Right atrium auricular region (tissue), 2 donors: ENCODE measurements around the gene FREM3. TPM values are rescaled to one million over a fixed set of nuclear protein-coding genes. Genes with fewer than 3 reads are reported as not detected.

Source experiments
- DNase-seq: peaks from one replicate; pipeline ENCODE4 v3.0.0-alpha.2; 2019; ENCODE audit warnings: low spot score
- H3K27ac ChIP-seq, 2 donors: fragments of 200-600 bp; sonication (generic); 1 replicate in 1 of 2; 2 replicates in 1 of 2; pipeline ENCODE4 v1.5.1; 2016 to 2019
- H3K27me3 ChIP-seq, 2 donors: fragments of 200-600 bp; sonication (generic); one replicate each; pipeline versions ENCODE4 v1.5.1 to v1.6.0; 2017 to 2019
- H3K36me3 ChIP-seq: fragments of 200-600 bp; sonication (generic); one replicate; pipeline ENCODE4 v1.5.1; 2016
- H3K4me1 ChIP-seq, 2 donors: fragments of 200-600 bp; sonication (generic); one replicate each; pipeline versions ENCODE4 v1.5.1 to v1.6.0; 2017 to 2019
- H3K4me3 ChIP-seq, 2 donors: fragments of 200-600 bp; sonication (generic); 1 replicate in 1 of 2; 2 replicates in 1 of 2; pipeline ENCODE4 v1.5.1; 2017 to 2019; ENCODE audit warnings: mild to moderate bottlenecking in 1 of 2, moderate library complexity in 1 of 2
- H3K9me3 ChIP-seq, 2 donors: fragments of 200-600 bp; sonication (generic); one replicate each; pipeline ENCODE4 v1.5.1; 2019
- total RNA-seq, 2 donors: library from RNA; depleted of rRNA; stranded (reverse); fragments of >200 nt; gene quantifications; one replicate each; pipeline ENCODE4 v1.1.0, GENCODE V29; 2016
- TF ChIP-seq, protein P1 (sequence below), 2 donors: fragments of 200-600 bp; sonication (generic); IDR thresholded peaks; one replicate each; pipeline ENCODE4 v1.5.1; 2019; ENCODE audit warnings: antibody characterized with exemption in 2 of 2

FREM3 gene
- total RNA-seq, 2 donors from 2014 or later = 0.04 TPM; not detected in 1

DNA sequence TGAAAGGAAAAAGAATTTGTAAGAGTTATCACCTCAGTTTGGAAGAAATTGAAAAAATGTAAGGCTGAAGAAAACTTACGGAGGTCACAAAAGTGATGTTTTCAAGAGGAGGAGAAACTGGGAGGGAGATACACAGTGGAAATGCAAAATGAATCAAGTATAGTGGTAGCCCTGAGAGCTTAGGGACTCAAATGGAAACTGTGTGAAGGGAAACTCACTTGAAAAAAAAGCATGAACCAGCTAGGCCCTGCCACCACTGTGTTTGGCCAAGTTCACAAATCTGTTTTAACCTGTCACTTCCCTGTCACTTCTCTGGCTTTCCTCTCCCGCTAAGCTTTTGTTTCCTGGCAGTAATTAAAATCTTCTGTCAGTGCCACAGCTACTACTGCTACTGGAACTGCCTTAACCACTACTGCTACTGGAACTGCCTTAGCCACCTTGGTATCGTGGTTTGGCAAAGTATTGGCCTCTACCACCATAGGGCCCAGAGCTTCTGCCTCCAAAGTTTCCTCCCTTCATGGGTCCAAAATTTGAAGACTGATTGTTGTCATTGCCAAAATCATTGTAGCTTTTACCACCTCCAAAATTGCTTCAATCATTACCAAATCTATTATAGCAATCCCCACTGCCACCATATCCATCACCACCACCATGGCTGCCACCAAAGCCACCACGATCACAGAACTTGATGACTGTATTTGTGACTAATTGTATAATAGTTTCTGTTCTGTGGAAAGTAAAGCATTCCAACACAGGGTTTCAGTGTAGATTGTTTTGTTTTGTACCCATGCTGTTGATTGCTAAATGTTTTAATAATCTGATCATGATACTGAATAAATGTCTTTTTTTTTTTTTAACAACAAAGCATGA is 145.5 kb downstream of the FREM3 start:
- H3K4me1 ChIP-seq = no peaks in the 10 kb centered on the region
- no peak overlapping the region for H3K4me3 ChIP-seq
- TF ChIP-seq, protein P1, sequence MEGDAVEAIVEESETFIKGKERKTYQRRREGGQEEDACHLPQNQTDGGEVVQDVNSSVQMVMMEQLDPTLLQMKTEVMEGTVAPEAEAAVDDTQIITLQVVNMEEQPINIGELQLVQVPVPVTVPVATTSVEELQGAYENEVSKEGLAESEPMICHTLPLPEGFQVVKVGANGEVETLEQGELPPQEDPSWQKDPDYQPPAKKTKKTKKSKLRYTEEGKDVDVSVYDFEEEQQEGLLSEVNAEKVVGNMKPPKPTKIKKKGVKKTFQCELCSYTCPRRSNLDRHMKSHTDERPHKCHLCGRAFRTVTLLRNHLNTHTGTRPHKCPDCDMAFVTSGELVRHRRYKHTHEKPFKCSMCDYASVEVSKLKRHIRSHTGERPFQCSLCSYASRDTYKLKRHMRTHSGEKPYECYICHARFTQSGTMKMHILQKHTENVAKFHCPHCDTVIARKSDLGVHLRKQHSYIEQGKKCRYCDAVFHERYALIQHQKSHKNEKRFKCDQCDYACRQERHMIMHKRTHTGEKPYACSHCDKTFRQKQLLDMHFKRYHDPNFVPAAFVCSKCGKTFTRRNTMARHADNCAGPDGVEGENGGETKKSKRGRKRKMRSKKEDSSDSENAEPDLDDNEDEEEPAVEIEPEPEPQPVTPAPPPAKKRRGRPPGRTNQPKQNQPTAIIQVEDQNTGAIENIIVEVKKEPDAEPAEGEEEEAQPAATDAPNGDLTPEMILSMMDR (IDR thresholded peaks at IDR 0.05) = no peak
- no peaks in the 10 kb centered on the region for H3K27me3 ChIP-seq
- H3K36me3 ChIP-seq = peaks cover 32% of the 10 kb centered on the region
- no peak for DNase-seq
- H3K9me3 ChIP-seq = no peaks in the 10 kb centered on the region
- no peak overlapping the region for H3K27ac ChIP-seq

DNA sequence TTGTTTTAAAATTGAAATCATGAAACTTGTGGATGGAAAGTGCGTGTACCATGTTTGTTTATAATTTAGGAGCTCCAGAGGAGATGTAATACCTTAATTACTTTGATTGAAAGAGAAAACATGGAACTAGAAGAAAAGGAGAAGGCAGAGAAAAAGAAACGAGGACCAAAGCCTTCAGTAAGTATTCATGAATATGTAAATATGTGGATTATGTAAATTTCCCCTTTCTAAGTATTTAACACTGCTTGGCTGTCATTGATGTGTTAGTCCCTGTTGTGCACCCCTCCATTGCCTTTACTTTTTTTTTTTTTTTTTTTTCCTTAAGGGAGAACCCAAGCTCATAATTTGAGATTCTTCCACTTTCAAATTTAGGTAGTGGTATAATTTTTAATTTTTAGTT is 150.5 kb downstream of the FREM3 start:
- peaks cover 80% of the 10 kb centered on the region for H3K36me3 ChIP-seq
- H3K9me3 ChIP-seq = no peaks in the 10 kb centered on the region
- H3K4me1 ChIP-seq = no peaks in the 10 kb centered on the region
- H3K27me3 ChIP-seq = no peaks in the 10 kb centered on the region
- H3K27ac ChIP-seq = no peak overlapping the region
- DNase-seq = no peak
- TF ChIP-seq, protein P1 (IDR thresholded peaks at IDR 0.05) = no peak
- H3K4me3 ChIP-seq = no peak overlapping the region

DNA sequence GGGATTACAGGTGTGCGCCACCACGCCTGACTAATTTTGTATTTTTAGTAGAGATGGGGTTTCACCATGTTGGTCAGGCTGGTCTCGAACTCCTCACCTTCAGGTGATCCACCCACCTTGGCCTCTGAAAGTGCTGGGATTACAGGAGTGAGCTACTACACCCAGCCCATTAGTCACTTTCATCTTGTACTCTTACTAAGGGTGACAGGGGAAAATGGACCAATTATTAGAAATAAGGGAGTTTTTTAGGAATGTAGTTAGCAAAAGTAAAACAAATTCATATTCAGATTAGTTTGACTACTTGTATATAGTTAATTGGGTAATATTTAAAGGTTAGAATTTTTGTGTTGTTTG is 160.8 kb downstream of the FREM3 start:
- TF ChIP-seq, protein P1 (IDR thresholded peaks at IDR 0.05) = no peak
- Histone ChIP-seq H3K27ac (no peak overlapping the region), H3K4me1 (no peaks in the 10 kb centered on the region), H3K9me3 (no peaks in the 10 kb centered on the region), H3K27me3 (no peaks in the 10 kb centered on the region), H3K36me3 (peaks cover 92% of the 10 kb centered on the region), H3K4me3 (no peak overlapping the region)
- no peak for DNase-seq

DNA sequence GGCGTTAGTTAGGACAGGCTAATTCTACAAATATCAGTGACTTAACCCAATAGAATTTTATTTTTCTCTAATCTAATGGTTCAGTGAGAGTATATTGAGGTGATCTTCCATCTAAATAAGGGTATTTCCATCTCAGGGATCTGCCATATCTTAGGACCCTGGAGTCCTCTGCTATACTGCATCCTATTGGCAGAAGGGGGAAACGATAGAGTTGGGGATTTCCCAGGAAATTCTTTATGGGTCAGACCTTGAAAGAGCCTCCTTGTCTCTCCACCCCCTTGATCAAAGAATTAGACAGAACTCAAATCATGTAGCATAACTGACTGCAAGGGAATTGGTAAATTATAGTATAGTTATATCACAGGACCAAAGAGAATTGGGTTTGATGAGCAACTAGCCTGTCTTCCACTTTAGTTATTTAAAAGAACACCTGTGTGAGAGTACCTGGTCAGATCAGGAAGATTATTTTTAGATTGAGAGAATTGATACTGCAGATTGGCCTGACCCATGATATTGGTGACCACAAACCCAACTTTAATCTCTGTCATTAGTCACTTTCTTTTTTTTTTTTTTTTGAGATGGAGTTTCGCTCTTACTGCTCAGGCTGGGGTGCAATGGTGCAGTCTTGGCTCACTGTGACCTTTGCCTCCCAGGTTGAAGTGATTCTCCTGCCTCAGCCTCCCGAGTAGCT is 161.4 kb downstream of the FREM3 start:
- peaks cover 92% of the 10 kb centered on the region for H3K36me3 ChIP-seq
- TF ChIP-seq, protein P1 (IDR thresholded peaks at IDR 0.05) = no peak
- H3K27me3 ChIP-seq = no peaks in the 10 kb centered on the region
- H3K4me3 ChIP-seq = no peak overlapping the region
- no peak overlapping the region for H3K27ac ChIP-seq
- DNase-seq = no peak
- H3K9me3 ChIP-seq = no peaks in the 10 kb centered on the region
- H3K4me1 ChIP-seq = no peaks in the 10 kb centered on the region

DNA sequence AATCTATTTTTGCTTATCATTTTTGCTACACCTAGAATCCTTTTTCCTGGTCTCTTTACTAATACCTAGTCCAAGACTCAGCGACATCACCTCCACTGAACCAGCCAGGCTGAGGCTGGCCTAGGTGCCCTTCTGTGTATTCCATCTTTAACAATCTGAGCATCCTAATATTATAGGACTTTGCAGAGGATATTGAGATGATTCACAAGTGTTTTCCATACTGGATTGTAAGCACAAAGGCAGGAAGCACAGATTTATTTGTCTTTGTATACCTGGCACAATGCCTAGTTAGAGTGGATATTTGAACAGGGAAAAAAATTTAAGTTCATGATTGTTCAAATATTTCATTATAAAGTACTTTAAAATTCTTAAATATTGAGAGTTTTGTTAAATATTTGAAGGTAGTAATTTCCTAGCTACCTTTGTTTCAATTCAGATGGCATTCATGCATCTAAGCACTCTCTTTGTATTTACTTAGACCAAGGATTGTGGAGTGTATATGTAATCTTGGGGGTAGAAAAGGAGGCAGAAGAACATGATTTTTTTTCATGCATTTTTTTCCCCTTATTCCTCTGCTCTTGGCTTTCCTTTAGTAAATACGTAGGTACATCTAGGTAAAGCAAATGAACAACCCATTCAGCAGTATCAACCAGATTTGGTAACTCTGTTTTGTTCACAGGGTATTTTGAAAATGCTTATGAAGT is 168.5 kb downstream of the FREM3 start:
- TF ChIP-seq, protein P1 (IDR thresholded peaks at IDR 0.05) = no peak
- no peak overlapping the region for H3K4me3 ChIP-seq
- H3K9me3 ChIP-seq = no peaks in the 10 kb centered on the region
- H3K27me3 ChIP-seq = no peaks in the 10 kb centered on the region
- H3K36me3 ChIP-seq = peaks cover 91% of the 10 kb centered on the region
- no peak for DNase-seq
- peaks cover 0 to 7% of the 10 kb centered on the region in 2 donors for H3K4me1 ChIP-seq
- no peak overlapping the region for H3K27ac ChIP-seq
